Gastrocnemius medialis (tissue), 4 donors: Measurements from ENCODE around the gene BCR. TPM values are rescaled to one million over a fixed set of nuclear protein-coding genes. Genes with fewer than 3 reads are reported as not detected.
A peak's percentile ranks its signal among the peaks of the same experiment; 100 is the strongest.

ENCODE experiments used
- ATAC-seq, 2 donors: fragments of 150-250 bp; one replicate each; pipeline ENCODE4 v1.9.1; 2016
- DNase-seq, 2 donors: peaks; one replicate each; pipeline ENCODE4 v3.0.0-alpha.2; 2019
- H3K27ac ChIP-seq, 4 donors: fragments of 200-600 bp; sonication (generic); 1 replicate in 1 of 4; 2 replicates in 3 of 4; pipeline ENCODE4 v1.5.1; 2016 to 2018; ENCODE audit warnings: mild to moderate bottlenecking in 2 of 4, moderate library complexity in 1 of 4
- H3K27me3 ChIP-seq, 3 donors: fragments of 200-600 bp; sonication (generic) in 2 of 3; 1 replicate in 1 of 3; 2 replicates in 2 of 3; pipeline versions ENCODE4 v1.5.1 to v1.6.0; 2016 to 2019; ENCODE audit warnings: mild to moderate bottlenecking in 1 of 3, moderate library complexity in 1 of 3
- H3K36me3 ChIP-seq, 2 donors: fragments of 200-600 bp; sonication (generic) in 1 of 2; one replicate each; pipeline ENCODE4 v1.5.1; 2017 to 2018
- H3K4me1 ChIP-seq, 2 donors: fragments of 200-600 bp; sonication (generic) in 1 of 2; one replicate each; pipeline ENCODE4 v1.5.1; 2016 to 2017; ENCODE audit warnings: mild to moderate bottlenecking in 2 of 2
- H3K4me3 ChIP-seq, 4 donors: fragments of 200-600 bp; sonication (generic) in 3 of 4; 1 replicate in 1 of 4; 2 replicates in 3 of 4; pipeline ENCODE4 v1.5.1; 2016 to 2019; ENCODE audit warnings: mild to moderate bottlenecking in 2 of 4
- H3K9me3 ChIP-seq, 3 donors: fragments of 200-600 bp; sonication (generic) in 2 of 3; 1 replicate in 1 of 3; 2 replicates in 2 of 3; pipeline ENCODE4 v1.5.1; 2016 to 2019
- CTCF ChIP-seq, 5 experiments: fragments of 450-650 bp in 3 of 5; fragments of 200-600 bp in 2 of 5; sonication (generic) in 2 of 5; IDR thresholded peaks in 4 of 5; conservative IDR thresholded peaks in 1 of 5; 1 replicate in 4 of 5; 2 replicates in 1 of 5; pipeline ENCODE4 v1.5.1; 2016 to 2019; ENCODE audit warnings: antibody characterized with exemption in 5 of 5, mild to moderate bottlenecking in 3 of 5, moderate library complexity in 3 of 5
- POLR2A ChIP-seq, 2 donors: fragments of 450-650 bp; IDR thresholded peaks; one replicate each; pipeline ENCODE4 v1.6.1; 2017; ENCODE audit warnings: antibody characterized with exemption in 2 of 2, mild to moderate bottlenecking in 2 of 2, moderate library complexity in 2 of 2
- in situ Hi-C, 4 donors: fragments of 200-750 bp; cut with MboI; loops; one replicate each; pipeline versions ENCODE4 v1.15.0 to v1.8.0; 2017; ENCODE audit warnings: low sequenced_read_pairs in 4 of 4
- intact Hi-C: fragments of 100-400 bp; cut with DNase I; formaldehyde crosslinking; loops from one replicate; pipeline ENCODE4 v1.15.1; 2023; ENCODE audit warnings: low total_unique reads
- total RNA-seq, 4 donors: library from RNA; depleted of rRNA; stranded (reverse); fragments of >200 nt; gene quantifications; one replicate each; pipeline versions ENCODE4 v1.1.0 to v1.2.3, GENCODE V29; 2016

BCR gene
- total RNA-seq, 4 donors from 2014 or later: 10.3 to 13.0 (median 12.4) TPM

GRCh38 chr22:23243006-23243573 lies 62.8 kb downstream of the BCR start:
- no peak for DNase-seq
- TF ChIP-seq POLR2A (IDR thresholded peaks at IDR 0.05) (no peak), CTCF (IDR thresholded peaks at IDR 0.05 in 4 of 5, conservative IDR thresholded peaks at IDR 0.05 in 1 of 5) (no peak)
- H3K9me3 ChIP-seq: no peaks in the 10 kb centered on the region
- peaks cover 5 to 7% of the 10 kb centered on the region in 2 donors for H3K4me1 ChIP-seq
- H3K36me3 ChIP-seq: no peaks in the 10 kb centered on the region
- no peak overlapping the region for H3K4me3 ChIP-seq
- ATAC-seq: no peak
- H3K27me3 ChIP-seq: peaks cover 3 to 37% (median 8%) of the 10 kb centered on the region in 3 donors
- in situ Hi-C loops: no loop called here
- H3K27ac ChIP-seq: no peak overlapping the region
- intact Hi-C loops: no loop called here

GRCh38 chr22:23243859-23244689 lies 63.8 kb downstream of the BCR start:
- in situ Hi-C loops: no loop called here
- Histone ChIP-seq H3K9me3 (no peaks in the 10 kb centered on the region), H3K4me3 (no peak overlapping the region), H3K4me1 (no peaks in the 10 kb centered on the region), H3K27me3 (peaks cover 3 to 37% (median 8%) of the 10 kb centered on the region in 3 donors), H3K36me3 (no peaks in the 10 kb centered on the region), H3K27ac (no peak overlapping the region)
- ATAC-seq: no peak
- intact Hi-C loops: no loop called here
- TF ChIP-seq POLR2A (IDR thresholded peaks at IDR 0.05) (no peak), CTCF (IDR thresholded peaks at IDR 0.05 in 4 of 5, conservative IDR thresholded peaks at IDR 0.05 in 1 of 5) (no peak)
- DNase-seq: no peak

- Histone ChIP-seq H3K36me3 (no peaks in the 10 kb centered on the region), H3K4me1 (no peaks in the 10 kb centered on the region), H3K27ac (no peak overlapping the region), H3K27me3 (peaks cover 3 to 37% (median 8%) of the 10 kb centered on the region in 3 donors), H3K9me3 (no peaks in the 10 kb centered on the region), H3K4me3 (no peak overlapping the region)
- TF ChIP-seq POLR2A (IDR thresholded peaks at IDR 0.05) (no peak), CTCF (IDR thresholded peaks at IDR 0.05 in 4 of 5, conservative IDR thresholded peaks at IDR 0.05 in 1 of 5) (no peak)
- intact Hi-C loops: no loop called here
- DNase-seq (no peak), ATAC-seq (no peak)
- in situ Hi-C loops: no loop called here
Measured at GRCh38 chr22:23244690-23245044, 64.4 kb downstream of the BCR start.

- Histone ChIP-seq H3K9me3 (no peaks in the 10 kb centered on the region), H3K4me1 (no peaks in the 10 kb centered on the region), H3K27me3 (peaks cover 3 to 34% (median 8%) of the 10 kb centered on the region in 3 donors), H3K36me3 (no peaks in the 10 kb centered on the region), H3K27ac (no peak overlapping the region), H3K4me3 (no peak overlapping the region)
- in situ Hi-C loops: no loop called here
- ATAC-seq (peak in 1 of 2 donors; percentile 24), DNase-seq (no peak)
- intact Hi-C loops: no loop called here
- no peak for TF ChIP-seq CTCF (IDR thresholded peaks at IDR 0.05 in 4 of 5, conservative IDR thresholded peaks at IDR 0.05 in 1 of 5)
- TF ChIP-seq POLR2A (IDR thresholded peaks at IDR 0.05): no peak
Measured at GRCh38 chr22:23245045-23245798, 64.9 kb downstream of the BCR start.
